Epithelial cell of prostate (primary cell): ENCODE results near the gene HBA1.
"Not testable (repeated sequence)": the region's sequence is repeated elsewhere in the genome, so short reads cannot be mapped to it uniquely, and the experiment has no call there.

Experiments
- DNase-seq: peaks from one replicate; pipeline ENCODE4 v3.0.0-alpha.2; 2011; ENCODE audit warnings: low read depth, low spot score
- H3K27ac ChIP-seq: fragments of 450-650 bp; 2 replicates; pipeline ENCODE4 v1.5.1; 2017; ENCODE audit warnings: mild to moderate bottlenecking

HBA1 gene

DNA sequence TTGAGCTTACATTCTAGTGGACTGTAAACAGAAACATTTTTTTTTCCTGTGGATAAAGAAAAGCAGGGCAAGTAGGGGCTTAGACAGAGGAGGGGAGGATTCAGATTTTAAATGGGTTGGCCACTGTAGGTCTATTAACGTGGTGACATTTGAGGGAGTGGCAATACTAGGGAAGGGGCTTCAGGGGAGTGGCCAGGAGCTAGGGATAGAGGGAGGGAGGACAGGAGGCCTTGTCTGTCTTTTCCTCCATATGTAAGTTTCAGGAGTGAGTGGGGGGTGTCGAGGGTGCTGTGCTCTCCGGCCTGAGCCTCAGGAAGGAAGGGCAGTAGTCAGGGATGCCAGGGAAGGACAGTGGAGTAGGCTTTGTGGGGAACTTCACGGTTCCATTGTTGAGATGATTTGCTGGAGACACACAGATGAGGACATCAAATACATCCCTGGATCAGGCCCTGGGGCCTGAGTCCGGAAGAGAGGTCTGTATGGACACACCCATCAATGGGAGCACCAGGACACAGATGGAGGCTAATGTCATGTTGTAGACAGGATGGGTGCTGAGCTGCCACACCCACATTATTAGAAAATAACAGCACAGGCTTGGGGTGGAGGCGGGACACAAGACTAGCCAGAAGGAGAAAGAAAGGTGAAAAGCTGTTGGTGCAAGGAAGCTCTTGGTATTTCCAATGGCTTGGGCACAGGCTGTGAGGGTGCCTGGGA, 17.2 kb upstream of the HBA1 start:
- DNase-seq, result no peak
- H3K27ac ChIP-seq, result no peak overlapping the region

DNA sequence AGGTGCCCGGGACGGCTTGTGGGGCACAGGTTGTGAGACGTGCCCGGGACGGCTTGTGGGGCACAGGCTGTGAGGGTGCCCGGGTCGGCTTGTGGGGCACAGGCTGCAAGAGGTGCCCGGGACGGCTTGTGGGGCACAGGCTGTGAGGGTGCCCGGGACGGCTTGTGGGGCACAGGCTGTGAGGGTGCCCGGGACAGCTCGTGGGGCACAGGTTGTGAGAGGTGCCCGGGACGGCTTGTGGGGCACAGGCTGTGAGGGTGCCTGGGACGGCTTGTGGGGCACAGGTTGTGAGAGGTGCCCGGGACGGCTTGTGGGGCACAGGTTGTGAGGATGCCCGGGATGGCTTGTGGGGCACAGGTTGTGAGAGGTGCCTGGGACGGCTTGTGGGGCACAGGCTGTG, 16.2 kb upstream of the HBA1 start:
- DNase-seq, H3K27ac ChIP-seq: not testable (repeated sequence)

DNA sequence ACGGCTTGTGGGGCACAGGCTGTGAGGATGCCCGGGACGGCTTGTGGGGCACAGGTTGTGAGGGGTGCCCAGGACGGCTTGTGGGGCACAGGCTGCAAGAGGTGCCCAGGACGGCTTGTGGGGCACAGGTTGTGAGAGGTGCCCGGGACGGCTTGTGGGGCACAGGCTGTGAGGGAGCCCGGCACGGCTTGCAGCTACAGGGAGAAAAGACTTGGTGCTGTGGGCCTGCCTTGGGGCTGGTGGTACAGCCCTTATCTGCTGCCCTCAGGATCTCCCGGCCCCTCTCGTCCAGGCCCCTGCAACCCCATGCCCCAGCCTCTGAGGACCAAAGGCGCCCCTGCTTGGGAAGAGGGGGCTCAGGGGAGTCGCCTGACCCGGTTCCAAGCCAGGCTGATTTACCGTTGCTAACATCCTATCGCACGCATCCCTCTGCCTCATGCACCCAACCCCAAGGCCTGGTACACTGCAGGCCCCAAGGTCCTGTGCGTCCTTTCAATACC, 15.7 kb upstream of the HBA1 start:
- H3K27ac ChIP-seq, result no peak overlapping the region
- DNase-seq, result no peak

DNA sequence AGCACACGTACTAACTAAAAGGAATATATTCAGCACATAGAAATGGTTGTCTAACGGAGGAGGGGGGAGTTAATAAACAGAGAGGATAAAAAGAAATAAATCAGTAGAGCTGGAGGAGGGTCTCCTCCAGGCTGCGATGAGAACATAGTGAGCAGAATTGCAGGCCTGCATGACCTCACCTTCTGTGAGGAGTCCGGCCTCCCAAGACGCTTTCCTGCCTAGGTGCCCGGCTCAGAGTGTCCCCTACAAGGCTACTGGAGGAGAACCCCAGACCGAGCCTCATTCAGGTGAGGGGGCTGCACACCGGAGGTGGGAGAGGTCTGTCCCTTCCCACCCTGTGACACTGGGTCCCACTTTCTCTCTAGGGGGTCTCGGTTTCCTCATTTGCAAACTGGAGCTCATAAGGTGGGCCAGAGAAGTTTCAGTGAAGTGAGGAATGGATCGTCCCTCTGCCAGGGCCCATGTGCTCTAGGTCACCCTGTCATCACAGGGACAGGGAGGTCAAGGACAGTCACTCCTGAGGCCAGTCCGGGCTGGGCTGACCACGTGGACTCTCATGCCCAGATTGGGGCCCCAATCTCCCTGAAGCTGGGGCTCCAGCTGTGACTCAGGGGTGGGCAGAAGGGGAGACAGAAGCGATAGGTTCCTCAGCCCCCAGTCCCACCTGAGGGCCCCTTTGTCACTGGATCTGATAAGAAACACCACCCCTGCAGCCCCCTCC, 14.0 kb upstream of the HBA1 start:
- no peak overlapping the region for H3K27ac ChIP-seq
- DNase-seq, result no peak

DNA sequence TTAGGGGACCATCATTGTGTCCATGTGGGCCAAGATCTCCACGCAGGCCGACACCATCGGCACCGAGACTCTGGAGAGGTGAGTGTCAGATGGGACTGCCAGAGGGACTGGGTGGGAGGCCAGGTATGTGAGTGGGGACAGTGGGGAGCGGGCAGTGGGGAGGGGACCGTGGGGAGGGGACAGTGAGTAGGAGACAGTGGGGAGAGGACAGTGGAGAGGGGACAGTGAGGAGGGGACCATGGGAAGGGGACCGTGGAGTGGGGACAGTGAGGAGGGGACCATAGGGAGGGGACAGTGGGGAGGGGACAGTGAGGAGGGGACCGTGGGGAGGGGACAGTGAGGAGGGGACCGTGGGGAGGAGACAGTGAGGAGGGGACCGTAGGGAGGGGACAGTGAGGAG, 13.3 kb upstream of the HBA1 start:
- DNase-seq, H3K27ac ChIP-seq: not testable (repeated sequence)

DNA sequence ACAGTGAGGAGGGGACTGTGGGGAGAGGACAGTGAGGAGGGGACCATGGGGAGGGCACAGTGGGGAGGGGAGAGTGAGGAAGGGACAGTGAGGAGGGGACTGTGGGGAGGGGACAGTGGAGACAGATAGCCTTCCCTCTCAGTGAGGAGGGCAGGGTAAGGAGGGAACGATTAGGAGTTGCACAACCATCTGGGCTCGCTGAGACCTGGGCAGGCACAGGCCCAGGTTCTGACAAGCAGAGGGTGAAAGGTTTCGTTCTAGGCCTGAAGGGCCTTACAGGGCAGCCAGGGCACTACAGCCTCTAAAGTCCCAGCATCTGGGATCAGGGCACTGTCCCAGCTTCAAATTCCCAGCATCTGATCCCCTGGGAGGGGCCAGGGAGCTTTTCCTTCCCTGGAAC, 12.8 kb upstream of the HBA1 start:
- not testable (repeated sequence) for H3K27ac ChIP-seq, DNase-seq

DNA sequence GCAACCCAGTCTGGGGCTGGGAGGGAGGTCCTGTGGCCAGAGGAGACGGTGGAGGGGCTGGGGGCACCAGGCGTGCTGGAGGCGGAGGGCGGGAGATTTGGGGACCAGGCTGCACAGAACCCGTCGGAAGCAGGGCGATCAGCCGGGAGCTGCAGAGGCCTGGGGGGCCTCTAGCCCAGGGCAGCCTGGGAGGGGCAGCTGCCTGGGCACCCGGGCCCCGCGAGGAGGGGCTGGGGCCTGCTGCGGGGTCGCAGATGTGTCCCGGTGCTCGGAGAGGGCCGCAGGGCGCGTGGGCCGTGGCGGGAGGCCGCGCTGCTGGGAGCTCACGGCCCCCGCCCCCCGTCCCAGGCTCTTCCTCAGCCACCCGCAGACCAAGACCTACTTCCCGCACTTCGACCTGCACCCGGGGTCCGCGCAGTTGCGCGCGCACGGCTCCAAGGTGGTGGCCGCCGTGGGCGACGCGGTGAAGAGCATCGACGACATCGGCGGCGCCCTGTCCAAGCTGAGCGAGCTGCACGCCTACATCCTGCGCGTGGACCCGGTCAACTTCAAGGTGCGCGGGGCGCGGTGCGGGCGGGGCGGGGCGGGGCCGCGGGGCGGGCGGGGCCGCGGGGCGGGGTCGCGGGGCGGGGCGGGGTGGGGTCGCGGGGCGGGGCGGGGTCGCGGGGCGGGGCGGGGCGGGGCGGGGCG, 12.2 kb upstream of the HBA1 start:
- H3K27ac ChIP-seq, DNase-seq: not testable (repeated sequence)

DNA sequence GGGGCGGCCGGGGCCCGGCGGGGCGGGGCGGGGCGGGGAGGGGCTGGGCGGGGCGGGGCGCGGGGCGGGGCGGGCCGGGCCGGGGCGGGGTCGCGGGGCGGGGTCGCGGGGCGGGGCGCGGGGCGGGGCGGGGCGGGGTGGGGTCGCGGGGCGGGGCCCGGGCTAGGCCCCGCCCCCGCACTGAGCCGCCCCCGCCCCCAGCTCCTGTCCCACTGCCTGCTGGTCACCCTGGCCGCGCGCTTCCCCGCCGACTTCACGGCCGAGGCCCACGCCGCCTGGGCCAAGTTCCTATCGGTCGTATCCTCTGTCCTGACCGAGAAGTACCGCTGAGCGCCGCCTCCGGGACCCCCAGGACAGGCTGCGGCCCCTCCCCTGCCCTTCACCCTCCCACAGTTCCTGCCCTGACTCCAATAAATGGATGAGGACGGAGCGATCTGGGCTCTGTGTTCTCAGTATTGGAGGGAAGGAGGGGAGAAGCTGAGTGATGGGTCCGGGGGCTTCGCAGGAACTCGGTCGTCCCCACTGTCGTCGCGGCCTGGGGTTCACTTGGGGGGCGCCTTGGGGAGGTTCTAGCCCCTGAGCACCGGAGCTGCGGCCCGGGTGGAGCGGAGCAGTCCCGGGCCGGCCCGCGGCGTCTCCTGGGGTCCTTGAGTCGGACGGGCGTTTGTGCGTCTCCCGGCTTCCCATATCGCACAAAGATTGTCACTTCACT, 11.5 kb upstream of the HBA1 start:
- no peak overlapping the region for H3K27ac ChIP-seq
- no peak for DNase-seq

DNA sequence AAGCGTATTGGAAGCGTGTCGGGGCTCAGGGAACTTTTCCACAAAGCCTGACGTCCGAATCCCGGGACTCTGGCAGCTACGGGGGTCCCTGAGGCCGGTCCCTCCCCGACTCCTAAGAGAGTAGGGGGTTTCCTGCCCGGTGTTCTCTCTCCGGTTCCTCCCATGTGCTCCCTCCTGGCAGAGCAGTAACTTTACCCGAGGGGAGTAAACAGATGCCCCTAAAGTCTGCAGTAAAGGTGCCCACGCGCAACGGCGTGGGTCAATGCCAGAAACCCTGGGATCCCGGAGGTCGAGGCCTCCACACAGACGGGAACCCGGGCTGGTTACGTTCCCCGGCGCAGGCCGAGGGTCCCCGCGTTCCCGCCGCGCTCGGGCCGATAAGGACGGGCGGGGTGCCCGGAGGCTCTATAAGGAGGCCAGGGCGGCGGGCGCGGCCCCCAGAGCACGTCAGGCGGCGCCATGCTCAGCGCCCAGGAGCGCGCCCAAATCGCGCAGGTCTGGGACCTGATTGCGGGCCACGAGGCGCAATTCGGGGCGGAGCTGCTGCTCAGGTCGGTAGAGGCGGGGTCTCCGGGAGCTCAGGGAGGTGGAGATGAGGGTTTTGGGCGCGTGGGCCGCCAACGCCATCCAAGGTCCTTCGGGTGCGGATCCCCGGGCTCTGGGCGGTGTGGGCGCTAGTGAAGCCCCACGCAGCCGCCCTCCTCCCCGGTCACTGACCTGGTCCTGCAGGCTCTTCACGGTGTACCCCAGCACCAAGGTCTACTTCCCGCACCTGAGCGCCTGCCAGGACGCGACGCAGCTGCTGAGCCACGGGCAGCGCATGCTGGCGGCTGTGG, 10.7 kb upstream of the HBA1 start, which contains the start of gene HBM:
HBM (plus strand) TSS at position 440 of the 836 bp plus-strand sequence; CDS start at position 460, 20 bp downstream.
- DNase-seq, result no peak
- no peak within 1 kb of the TSS for H3K27ac ChIP-seq

DNA sequence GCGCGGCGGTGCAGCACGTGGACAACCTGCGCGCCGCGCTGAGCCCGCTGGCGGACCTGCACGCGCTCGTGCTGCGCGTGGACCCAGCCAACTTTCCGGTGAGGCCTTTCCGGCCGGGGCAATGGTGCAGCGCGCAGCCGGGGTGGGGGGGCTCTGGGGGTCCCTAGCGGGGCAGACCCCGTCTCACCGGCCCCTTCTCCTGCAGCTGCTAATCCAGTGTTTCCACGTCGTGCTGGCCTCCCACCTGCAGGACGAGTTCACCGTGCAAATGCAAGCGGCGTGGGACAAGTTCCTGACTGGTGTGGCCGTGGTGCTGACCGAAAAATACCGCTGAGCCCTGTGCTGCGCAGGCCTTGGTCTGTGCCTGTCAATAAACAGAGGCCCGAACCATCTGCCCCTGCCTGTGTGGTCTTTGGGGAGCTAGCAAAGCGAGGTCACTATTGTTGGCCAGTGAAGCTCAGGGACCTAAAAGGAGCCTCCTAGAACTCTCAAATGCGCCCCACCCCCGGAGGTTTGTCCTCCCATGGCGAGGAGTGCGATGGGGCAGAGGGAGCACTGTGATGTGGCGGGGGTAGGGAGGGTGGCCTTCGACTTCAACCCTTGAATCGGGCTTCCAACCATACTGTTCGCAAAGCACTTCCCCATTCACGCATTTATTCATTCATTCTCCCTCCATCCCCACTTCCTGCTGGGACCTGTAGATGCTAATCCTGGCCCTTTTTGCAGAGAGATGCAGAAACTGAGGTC, 9.9 kb upstream of the HBA1 start:
- DNase-seq, result no peak
- H3K27ac ChIP-seq, result no peak overlapping the region

DNA sequence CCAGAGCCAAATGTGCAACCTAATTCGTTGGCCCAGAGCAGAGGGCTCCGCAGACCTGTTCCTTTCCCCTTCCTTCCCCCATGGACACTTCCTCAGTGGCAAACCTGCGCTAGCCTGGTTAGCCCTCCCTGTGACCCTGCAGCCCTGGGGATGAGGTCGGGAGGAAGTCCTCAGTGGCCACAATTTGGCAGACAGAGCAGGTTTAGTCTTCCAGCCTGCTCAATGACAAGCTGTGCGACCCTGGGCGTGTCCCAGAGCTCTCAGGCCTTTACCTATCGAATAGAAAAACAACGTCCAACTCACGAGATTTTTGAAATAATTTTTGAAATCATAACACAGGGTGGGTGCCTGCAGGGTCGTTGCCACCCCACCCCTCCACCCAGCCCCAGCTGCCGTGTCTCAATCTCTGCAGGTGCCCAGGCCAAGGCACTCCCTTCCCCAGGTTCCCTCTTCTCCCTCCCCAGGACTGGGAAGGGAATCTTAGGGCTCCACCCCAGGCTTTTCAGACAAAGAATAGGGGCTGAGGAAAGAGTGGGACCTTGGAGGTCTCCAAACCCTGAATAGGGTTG, 9.3 kb upstream of the HBA1 start:
- no peak for DNase-seq
- no peak overlapping the region for H3K27ac ChIP-seq

DNA sequence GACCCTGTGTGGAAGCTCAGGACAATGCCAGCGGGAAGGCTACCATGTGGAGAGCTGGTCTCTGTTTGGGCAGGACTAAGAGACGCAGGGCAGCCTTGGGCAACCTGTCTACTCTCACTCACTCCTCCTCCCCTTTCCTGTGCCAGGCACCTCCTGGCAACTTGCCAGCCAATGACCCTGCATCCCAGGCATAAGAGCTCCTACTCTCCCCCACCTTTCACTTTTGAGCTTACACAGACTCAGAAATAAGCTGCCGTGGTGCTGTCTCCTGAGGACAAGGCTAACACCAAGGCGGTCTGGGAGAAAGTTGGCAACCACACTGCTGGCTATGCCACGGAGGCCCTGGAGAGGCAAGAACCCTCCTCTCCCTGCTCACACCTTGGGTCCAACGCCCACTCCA, 8.1 kb upstream of the HBA1 start:
- no peak overlapping the region for H3K27ac ChIP-seq
- no peak for DNase-seq

DNA sequence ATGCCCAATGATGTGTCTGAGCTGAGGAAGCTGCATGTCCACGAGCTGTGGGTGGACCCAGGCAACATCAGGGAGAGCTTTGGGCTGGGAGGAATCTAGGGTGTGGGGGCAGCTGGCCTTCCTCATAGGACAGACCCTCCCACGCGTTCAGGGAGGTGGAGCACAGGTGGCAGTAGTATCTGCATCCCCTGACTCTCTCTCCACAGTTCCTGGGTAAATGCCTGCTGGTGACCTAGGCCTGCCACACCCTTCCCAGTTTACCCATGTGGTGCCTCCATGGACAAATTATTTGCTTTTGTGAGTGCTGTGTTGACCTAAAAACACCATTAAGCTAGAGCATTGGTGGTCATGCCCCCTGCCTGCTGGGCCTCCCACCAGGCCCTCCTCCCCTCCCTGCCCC, 7.5 kb upstream of the HBA1 start:
- DNase-seq, result no peak
- H3K27ac ChIP-seq, result no peak overlapping the region

DNA sequence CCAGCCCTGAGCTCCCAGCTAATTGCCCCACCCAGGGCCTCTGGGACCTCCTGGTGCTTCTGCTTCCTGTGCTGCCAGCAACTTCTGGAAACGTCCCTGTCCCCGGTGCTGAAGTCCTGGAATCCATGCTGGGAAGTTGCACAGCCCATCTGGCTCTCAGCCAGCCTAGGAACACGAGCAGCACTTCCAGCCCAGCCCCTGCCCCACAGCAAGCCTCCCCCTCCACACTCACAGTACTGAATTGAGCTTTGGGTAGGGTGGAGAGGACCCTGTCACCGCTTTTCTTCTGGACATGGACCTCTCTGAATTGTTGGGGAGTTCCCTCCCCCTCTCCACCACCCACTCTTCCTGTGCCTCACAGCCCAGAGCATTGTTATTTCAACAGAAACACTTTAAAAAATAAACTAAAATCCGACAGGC, 6.4 kb upstream of the HBA1 start:
- DNase-seq, H3K27ac ChIP-seq: not testable (repeated sequence)

DNA sequence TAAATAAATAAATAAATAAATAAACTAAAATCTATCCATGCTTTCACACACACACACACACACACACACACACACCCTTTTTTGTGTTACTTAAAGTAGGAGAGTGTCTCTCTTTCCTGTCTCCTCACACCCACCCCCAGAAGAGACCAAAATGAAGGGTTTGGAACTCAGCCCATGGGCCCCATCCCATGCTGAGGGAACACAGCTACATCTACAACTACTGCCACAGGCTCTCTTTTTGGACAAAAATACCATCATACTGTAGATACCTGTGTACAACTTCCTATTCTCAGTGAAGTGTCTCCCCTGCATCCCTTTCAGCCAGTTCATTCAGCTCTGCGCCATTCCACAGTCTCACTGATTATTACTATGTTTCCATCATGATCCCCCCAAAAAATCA, 5.7 kb upstream of the HBA1 start:
- H3K27ac ChIP-seq, result no peak overlapping the region
- DNase-seq, result no peak

DNA sequence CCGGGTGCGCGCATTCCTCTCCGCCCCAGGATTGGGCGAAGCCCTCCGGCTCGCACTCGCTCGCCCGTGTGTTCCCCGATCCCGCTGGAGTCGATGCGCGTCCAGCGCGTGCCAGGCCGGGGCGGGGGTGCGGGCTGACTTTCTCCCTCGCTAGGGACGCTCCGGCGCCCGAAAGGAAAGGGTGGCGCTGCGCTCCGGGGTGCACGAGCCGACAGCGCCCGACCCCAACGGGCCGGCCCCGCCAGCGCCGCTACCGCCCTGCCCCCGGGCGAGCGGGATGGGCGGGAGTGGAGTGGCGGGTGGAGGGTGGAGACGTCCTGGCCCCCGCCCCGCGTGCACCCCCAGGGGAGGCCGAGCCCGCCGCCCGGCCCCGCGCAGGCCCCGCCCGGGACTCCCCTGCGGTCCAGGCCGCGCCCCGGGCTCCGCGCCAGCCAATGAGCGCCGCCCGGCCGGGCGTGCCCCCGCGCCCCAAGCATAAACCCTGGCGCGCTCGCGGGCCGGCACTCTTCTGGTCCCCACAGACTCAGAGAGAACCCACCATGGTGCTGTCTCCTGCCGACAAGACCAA, 4.0 kb upstream of the HBA1 start, which contains the start of gene HBA2:
HBA2 (plus strand) TSS at position 503 of the 568 bp plus-strand sequence; CDS start at position 540, 37 bp downstream.
- H3K27ac ChIP-seq, DNase-seq: not testable (repeated sequence)

DNA sequence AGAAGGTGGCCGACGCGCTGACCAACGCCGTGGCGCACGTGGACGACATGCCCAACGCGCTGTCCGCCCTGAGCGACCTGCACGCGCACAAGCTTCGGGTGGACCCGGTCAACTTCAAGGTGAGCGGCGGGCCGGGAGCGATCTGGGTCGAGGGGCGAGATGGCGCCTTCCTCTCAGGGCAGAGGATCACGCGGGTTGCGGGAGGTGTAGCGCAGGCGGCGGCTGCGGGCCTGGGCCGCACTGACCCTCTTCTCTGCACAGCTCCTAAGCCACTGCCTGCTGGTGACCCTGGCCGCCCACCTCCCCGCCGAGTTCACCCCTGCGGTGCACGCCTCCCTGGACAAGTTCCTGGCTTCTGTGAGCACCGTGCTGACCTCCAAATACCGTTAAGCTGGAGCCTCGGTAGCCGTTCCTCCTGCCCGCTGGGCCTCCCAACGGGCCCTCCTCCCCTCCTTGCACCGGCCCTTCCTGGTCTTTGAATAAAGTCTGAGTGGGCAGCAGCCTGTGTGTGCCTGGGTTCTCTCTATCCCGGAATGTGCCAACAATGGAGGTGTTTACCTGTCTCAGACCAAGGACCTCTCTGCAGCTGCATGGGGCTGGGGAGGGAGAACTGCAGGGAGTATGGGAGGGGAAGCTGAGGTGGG, 3.1 kb upstream of the HBA1 start:
- DNase-seq, result not testable (repeated sequence)

More for the DNA sequence above, 3.1 kb upstream of the HBA1 start:
- H3K27ac ChIP-seq, result not testable (repeated sequence)
